Activated T-helper 9 cell treated with anti-CD3 and anti-CD28 coated beads, Interleukin-2, amount 50 U/mL, for 16 hours (primary cell): ENCODE results near the gene CCDC80.
"Not testable (repeated sequence)": the region's sequence is repeated elsewhere in the genome, so short reads cannot be mapped to it uniquely, and the experiment has no call there.

Experiments used
- DNase-seq: peaks from one replicate; pipeline ENCODE4 v3.0.0-alpha.2; 2020; ENCODE audit warnings: low read depth

CCDC80 gene

DNA sequence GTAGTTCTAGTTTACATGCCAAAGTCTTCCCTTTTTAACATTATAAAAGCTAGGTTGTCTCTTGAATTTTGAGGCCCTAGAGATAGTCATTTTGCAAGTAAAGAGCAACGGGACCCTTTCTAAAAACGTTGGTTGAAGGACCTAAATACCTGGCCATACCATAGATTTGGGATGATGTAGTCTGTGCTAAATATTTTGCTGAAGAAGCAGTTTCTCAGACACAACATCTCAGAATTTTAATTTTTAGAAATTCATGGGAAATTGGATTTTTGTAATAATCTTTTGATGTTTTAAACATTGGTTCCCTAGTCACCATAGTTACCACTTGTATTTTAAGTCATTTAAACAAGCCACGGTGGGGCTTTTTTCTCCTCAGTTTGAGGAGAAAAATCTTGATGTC is 57.8 kb downstream of the CCDC80 start:
- no peak for DNase-seq

- DNase-seq, result no peak
Observed at GRCh38 chr3:112582244-112582874, 58.6 kb downstream of the CCDC80 start.

GRCh38 chr3:112579697-112580096 is 61.2 kb downstream of the CCDC80 start:
- no peak for DNase-seq

GRCh38 chr3:112579232-112579631 is 61.7 kb downstream of the CCDC80 start:
- no peak for DNase-seq

DNA sequence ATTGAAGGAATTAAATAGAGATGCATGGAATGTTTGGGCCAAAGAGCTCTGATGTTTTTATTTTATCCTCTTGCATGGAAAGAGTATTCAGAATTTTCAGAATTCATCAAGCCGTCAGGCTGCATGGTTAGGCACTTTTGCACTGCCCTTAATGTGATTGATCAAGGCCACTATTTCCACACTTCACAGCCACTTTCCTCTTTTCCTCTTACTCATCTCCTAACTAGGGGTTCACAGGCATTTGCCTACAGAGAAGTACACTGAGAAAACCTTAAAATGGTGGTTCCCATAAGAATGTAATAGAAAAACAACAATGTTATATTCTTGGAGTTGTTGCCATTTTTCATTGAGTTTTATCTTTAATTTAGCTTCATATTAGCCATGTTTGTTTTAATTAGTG is 68.2 kb downstream of the CCDC80 start:
- DNase-seq, result no peak

DNA sequence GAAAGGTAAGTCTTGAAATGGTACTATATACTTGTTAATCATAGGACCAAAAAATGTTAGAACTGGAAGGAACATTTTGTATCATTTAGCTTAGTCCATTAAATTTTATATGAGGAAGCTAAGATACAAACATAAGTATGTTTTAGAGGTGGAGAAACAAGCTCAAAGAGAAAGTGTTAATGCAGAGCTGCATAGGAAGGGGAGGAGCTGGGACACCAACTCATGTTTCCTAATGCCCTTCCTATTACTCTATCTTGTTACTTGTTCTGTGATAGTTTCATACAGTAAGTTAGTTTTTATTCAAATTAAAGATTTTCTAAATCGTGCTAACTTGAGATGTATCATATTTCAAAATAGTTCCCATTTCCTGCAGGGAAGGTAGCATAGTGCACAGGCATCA is 71.7 kb downstream of the CCDC80 start:
- no peak for DNase-seq

DNA sequence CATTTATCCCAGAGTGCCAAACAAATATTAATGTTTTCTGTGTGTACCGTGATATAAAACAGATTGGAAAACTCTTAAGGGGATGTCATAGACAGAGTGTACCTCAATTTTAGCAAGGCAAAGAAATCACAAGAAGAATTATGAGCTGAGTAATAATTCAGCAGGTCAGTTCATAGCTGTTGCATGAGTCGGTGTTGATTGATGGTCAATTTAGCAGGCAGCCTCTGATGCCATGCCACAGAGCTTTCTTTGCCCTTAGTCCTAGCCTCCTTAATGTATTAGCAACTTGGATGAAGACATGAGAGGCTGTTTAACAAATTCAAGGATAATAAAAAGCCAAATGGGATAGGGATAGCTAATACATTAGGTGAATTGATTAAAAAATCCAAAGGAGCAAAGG is 72.3 kb downstream of the CCDC80 start:
- no peak for DNase-seq

DNA sequence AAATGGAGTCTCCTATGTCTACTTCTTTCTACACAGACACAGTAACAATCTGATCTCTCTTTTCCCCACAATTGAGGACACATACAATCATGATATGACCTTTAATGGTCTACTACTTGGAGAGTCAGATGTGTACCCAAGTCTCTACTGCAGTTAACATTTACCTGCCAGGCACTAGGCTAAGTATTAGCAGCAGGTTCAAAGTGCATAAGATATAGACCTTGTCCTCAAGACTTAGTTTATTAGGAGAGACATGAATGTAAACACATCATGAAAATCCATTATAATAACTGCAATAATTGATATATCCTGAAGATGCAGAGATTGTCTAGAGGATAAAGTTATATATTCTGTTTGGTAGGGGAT is 76.0 kb downstream of the CCDC80 start:
- DNase-seq, result no peak

GRCh38 chr3:112564247-112564939 is 76.5 kb downstream of the CCDC80 start:
- DNase-seq, result not testable (repeated sequence)

DNA sequence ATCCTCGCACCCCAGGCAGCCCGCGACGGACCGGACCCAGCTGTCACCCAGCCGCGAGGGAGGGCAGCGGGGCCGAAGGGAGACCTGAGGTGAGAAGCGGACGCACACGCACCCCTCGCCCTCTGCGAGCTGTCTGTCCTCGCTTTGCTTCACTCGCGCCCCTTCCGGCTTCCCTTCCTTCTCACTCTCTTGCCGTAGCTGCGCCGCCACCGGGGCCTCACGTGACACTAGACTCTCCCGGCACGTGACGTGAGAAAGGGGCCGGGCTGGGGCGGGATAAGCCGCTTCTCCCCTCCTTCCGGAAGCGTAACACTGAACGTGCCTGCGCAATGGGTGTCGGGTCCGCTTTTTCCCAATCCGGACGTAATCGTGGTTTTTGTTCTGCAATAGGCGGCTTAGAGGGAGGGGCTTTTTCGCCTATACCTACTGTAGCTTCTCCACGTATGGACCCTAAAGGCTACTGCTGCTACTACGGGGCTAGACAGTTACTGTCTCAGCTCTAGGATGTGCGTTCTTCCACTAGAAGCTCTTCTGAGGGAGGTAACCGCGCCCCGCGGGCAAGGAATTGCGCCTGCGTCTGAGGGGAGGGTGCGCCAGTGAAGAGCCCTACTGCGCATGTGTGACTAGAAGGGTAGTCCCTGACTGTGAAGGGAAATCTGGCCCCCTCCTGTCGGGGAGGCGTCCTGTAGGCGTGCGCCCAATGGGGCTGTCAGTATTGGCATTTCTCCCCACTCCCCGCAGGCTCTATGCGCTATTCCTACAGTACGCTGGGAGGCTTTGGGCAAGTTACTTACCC is 79.0 kb downstream of the CCDC80 start, which contains the start of the genes ATG3 and SLC35A5:
Gene ATG3 (minus strand): TSS at position 229 of the 796 bp plus-strand sequence. CDS start 434 bp downstream, outside the sequence.
Gene SLC35A5 (plus strand): TSS at position 312 of the 796 bp plus-strand sequence. CDS start 1,359 bp downstream, outside the sequence.
- peak; percentile 98 for DNase-seq

- DNase-seq, result no peak
Observed at GRCh38 chr3:112561484-112561733, 79.5 kb downstream of the CCDC80 start.

DNA sequence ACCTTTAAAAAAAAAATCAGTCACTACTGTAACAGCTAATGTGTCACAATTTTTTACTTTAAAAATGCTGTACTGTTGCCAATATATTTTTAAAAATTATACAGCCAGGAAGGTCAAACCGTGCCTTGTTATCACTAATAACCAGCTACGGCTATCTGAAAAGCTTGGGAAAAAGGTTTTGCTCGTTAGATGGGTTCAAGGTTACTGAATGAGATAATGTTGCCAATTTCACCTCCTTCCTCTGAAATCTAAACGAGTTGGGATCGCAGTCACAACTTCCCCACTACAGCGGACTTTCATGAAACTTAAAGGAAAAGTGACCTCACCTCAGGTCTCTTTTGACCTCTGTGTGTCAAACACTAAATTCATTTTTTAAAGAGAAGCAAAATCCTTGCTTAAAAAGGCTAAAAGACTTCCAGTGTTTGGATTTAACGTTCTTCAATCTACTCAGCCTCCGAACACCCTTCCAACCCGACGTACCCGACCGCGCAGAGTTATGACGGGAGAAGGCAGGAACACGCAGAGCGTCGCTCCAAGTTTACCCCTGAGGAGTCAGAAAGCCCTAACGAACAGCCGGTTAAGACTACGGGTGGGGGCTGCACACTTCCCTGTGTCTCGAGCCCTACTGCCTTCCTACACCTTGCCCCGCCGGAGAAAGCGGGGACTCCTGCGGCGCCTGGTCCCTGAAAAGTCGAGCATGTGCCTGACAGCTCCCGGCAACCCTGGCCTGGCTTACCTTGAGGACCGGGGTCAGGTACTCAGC is 80.0 kb downstream of the CCDC80 start:
- DNase-seq, result peak; percentile 51

DNA sequence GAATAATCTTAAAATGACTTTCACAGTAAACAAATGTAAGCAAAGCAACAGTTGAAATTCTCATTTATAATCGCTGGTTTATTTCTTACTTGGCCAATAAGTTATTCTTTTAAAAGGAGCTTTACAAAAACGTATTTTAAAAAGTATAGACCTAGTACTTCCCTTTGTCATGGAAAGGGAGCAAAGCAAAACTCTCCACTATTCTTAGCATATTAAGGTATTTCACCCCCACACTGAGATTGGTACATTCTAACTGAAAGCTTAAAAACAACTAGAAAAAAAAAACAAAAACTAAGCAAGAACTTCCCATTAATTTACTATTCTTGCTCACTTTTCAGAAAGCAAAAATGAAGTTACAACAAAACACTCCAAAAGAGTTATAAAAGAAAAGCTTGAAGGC is 80.6 kb downstream of the CCDC80 start:
- DNase-seq, result no peak

DNA sequence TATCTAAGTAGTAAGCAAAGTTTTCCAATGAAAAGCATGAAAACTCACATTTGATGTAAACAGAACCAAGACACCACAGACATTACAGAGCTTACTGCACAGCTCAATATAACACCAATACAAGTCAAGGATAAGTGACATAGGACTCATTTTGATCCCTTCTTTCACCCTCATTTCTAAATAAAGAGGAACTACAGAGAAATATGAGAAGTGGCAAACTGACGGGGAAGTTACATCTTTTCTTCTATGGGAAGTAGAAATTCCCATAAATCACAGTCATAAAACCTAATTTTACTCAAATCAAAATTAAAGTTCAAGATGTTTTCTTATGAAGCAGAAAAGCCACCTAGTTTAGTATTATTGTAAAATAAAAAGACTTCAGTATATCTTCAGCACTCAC is 83.0 kb downstream of the CCDC80 start:
- no peak for DNase-seq

- no peak for DNase-seq
Observed at GRCh38 chr3:112555535-112556170, 85.3 kb downstream of the CCDC80 start.

GRCh38 chr3:112550859-112551258 is 90.1 kb downstream of the CCDC80 start:
- DNase-seq, result no peak
